ENCODE measurements around the gene APP.

GRCh38 chr21:26125433-26126167, 45.0 kb downstream of the APP start:
- TF ChIP-seq CTCF (conservative IDR thresholded peaks at IDR 0.05; ENCODE audit: low read depth, low read length) (no peak), EZH2 (IDR thresholded peaks at IDR 0.05; ENCODE audit: borderline replicate concordance, low read depth, low read length, poor library complexity, severe bottlenecking) (no peak)

Measured in A673 (cell line).